Kidney epithelial cell (primary cell): ENCODE measurements around the gene MAPK8. TPM values are rescaled to one million over a fixed set of nuclear protein-coding genes. Genes with fewer than 3 reads are reported as not detected.

Experiments
- DNase-seq: peaks from one replicate; pipeline ENCODE4 v3.0.0-alpha.2; 2010; ENCODE audit warnings: low read depth
- H3K27me3 ChIP-seq: 2 replicates; pipeline ENCODE4 v1.6.0; 2011; ENCODE audit warnings: low read length; ENCODE audit not compliant: control insufficient read depth, insufficient read depth
- H3K36me3 ChIP-seq: 2 replicates; pipeline ENCODE4 v1.5.1; 2011; ENCODE audit warnings: low read length; ENCODE audit not compliant: control insufficient read depth, insufficient read depth
- H3K4me3 ChIP-seq: 2 replicates; pipeline ENCODE4 v1.5.1; 2011; ENCODE audit warnings: low read depth, mild to moderate bottlenecking, control low read depth, low read length
- total RNA-seq: library from RNA; depleted of rRNA; stranded (reverse); fragments of >200 nt; gene quantifications from 2 replicates; pipeline ENCODE4 v1.2.3, GENCODE V29; 2015
- TF ChIP-seq, protein P1 (sequence below): IDR thresholded peaks from 2 replicates; pipeline ENCODE4 v1.5.1; 2011; ENCODE audit warnings: mild to moderate bottlenecking, moderate library complexity, low read length, control low read depth, inconsistent platforms; ENCODE audit not compliant: insufficient read depth, poor library complexity, severe bottlenecking

Gene MAPK8
- total RNA-seq, 1 donor from 2014 or later: 61.4 TPM

- H3K4me3 ChIP-seq: no peak overlapping the region
- no peaks in the 10 kb centered on the region for H3K36me3 ChIP-seq
- TF ChIP-seq, protein P1, sequence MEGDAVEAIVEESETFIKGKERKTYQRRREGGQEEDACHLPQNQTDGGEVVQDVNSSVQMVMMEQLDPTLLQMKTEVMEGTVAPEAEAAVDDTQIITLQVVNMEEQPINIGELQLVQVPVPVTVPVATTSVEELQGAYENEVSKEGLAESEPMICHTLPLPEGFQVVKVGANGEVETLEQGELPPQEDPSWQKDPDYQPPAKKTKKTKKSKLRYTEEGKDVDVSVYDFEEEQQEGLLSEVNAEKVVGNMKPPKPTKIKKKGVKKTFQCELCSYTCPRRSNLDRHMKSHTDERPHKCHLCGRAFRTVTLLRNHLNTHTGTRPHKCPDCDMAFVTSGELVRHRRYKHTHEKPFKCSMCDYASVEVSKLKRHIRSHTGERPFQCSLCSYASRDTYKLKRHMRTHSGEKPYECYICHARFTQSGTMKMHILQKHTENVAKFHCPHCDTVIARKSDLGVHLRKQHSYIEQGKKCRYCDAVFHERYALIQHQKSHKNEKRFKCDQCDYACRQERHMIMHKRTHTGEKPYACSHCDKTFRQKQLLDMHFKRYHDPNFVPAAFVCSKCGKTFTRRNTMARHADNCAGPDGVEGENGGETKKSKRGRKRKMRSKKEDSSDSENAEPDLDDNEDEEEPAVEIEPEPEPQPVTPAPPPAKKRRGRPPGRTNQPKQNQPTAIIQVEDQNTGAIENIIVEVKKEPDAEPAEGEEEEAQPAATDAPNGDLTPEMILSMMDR: no peak
- no peak for DNase-seq
- peaks cover 11% of the 10 kb centered on the region for H3K27me3 ChIP-seq
Measured at GRCh38 chr10:48284002-48284546, 22.4 kb upstream of the MAPK8 start.

DNA sequence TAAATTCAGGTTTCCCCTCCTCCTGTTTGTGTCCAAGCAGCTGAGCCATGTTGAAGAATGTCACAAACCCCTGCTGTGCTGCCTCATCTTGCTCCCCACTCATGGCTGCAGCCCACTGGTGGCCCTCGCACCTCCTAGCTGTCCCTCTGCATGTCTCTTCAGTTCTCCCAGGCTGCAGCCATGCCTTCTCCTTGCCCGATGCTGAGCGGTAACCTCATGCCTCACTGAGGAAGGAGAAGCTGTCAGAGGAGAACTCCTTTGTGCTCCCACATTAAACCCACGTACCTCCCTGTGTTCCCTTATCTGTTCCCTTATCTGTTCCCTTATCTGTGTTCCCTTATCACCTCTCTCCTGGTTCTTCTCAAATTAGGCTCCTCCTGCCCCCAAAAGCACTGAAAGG lies 21.7 kb upstream of the MAPK8 start:
- TF ChIP-seq, protein P1: no peak
- peaks cover 9% of the 10 kb centered on the region for H3K27me3 ChIP-seq
- H3K4me3 ChIP-seq: no peak overlapping the region
- no peaks in the 10 kb centered on the region for H3K36me3 ChIP-seq
- no peak for DNase-seq

DNA sequence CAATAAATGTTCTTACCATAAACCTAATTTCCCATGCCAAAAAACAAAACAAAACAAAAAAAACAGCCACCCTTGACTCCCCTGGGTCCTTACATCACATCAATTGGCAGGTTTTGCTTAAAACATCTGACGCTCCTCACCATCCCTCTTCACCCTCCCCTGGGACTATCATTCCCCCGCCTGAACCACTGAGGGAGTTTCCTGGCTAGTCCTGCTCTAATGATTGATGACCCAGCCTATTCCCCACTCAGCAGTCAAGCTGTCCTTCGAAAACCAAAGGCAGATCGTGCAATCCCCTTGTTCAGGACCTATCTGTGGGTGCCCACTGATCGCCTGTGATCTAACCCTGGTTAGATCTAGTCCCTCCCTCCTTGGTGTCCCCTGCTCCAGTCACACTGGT lies 20.8 kb upstream of the MAPK8 start:
- TF ChIP-seq, protein P1: no peak
- Histone ChIP-seq H3K4me3 (no peak overlapping the region), H3K36me3 (no peaks in the 10 kb centered on the region), H3K27me3 (peaks cover 9% of the 10 kb centered on the region)
- no peak for DNase-seq

DNA sequence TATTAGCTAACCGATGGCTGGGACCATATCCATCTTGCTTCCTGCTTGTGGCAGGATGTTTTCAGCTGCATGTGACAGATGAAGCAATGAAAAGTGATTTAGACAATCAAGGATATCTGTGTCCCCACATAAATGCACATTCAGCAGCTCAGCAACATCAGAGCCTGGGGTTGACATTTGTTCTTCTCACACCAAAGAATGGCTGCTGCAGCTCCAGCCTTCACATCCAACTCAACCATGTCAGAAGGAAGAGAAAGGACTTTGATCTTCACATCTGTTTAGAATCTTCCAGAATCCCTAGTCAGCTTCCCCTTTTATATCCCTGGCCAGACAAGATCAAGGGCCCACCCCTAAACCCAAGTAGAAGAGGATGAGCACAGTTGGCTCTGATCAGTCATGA lies 20.1 kb upstream of the MAPK8 start:
- TF ChIP-seq, protein P1: no peak
- Histone ChIP-seq H3K27me3 (peaks cover 9% of the 10 kb centered on the region), H3K4me3 (no peak overlapping the region), H3K36me3 (no peaks in the 10 kb centered on the region)
- no peak for DNase-seq

- H3K36me3 ChIP-seq: no peaks in the 10 kb centered on the region
- TF ChIP-seq, protein P1: no peak
- no peak overlapping the region for H3K4me3 ChIP-seq
- peaks cover 9% of the 10 kb centered on the region for H3K27me3 ChIP-seq
- peak; percentile 44 for DNase-seq
Measured at GRCh38 chr10:48287417-48288391, 18.8 kb upstream of the MAPK8 start.
